Measurements from ENCODE around the gene CEP55.

GRCh38 chr10:93481637-93482144 is 14.7 kb upstream of the CEP55 start:
- no peak for TF ChIP-seq CTCF (IDR thresholded peaks at IDR 0.05)
- TF ChIP-seq POLR2A (IDR thresholded peaks at IDR 0.05): no peak
- no peak for TF ChIP-seq POLR2AphosphoS5 (IDR thresholded peaks at IDR 0.05; ENCODE audit: insufficient read depth in 1 of 2, low read depth in 1 of 2)

Data from vagina (tissue), 2 donors.